ENCODE results near the gene ATP1A2.
A peak's percentile ranks its signal among the peaks of the same experiment; 100 is the strongest.

ATP1A2 gene

DNA sequence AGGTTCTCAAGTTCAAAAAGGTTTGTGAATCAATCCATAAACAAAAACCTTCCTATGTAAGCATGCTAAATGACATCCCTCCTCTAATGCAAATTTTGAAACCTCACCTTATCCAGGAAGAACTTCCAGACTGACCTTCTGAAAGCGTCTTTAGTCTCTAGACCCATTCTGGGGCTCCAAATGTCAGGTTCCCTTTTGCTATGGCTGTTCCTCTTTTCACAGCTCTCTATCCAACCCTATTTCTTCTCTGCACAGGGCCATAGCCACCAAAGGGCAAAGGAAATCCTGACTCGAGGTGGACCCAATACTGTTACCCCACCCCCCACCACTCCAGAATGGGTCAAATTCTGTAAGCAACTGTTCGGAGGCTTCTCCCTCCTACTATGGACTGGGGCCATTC, 39.2 kb downstream of the ATP1A2 start:
- Histone ChIP-seq H3K4me1 (peaks cover 0 to 16% (median 2%) of the 10 kb centered on the region in 4 donors), H3K9me3 (no peaks in the 10 kb centered on the region), H3K27me3 (no peaks in the 10 kb centered on the region), H3K36me3 (no peaks in the 10 kb centered on the region), H3K27ac (no peak overlapping the region), H3K4me3 (no peak overlapping the region)
- intact Hi-C loops (cut with DNase I; ENCODE audit: low total_unique reads): no loop called here
- no peak for DNase-seq
- TF ChIP-seq CTCF (IDR thresholded peaks at IDR 0.05): no peak

- no peaks in the 10 kb centered on the region for H3K9me3 ChIP-seq
- no peak overlapping the region for H3K4me3 ChIP-seq
- H3K27ac ChIP-seq: no peak overlapping the region
- H3K36me3 ChIP-seq: no peaks in the 10 kb centered on the region
- no peak for DNase-seq
- H3K27me3 ChIP-seq: no peaks in the 10 kb centered on the region
- peaks cover 0 to 7% (median 0%) of the 10 kb centered on the region in 4 donors for H3K4me1 ChIP-seq
- no peak for TF ChIP-seq CTCF (IDR thresholded peaks at IDR 0.05)
- intact Hi-C loops (cut with DNase I; ENCODE audit: low total_unique reads): no loop called here
Observed at GRCh38 chr1:160156361-160156760, 40.8 kb downstream of the ATP1A2 start.

DNA sequence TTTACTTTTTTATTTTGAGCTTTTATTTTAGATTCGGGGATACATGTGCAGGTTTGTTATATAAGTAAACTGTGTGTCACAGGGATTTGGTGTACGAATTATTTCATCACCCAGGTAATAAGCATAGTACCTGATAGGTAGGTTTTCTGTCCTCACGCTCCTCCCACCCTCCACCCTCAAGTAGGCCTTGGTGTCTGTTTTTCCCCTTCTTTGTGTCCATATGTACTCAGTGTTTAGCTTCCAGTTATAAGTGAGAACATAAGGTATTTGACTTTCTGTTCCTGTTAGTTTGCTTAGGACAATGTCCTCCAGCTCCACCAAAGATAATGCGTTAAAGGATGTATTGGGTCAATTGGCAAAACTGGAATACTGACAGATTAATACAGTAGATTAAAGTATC, 41.6 kb downstream of the ATP1A2 start:
- no peak overlapping the region for H3K4me3 ChIP-seq
- H3K9me3 ChIP-seq: no peaks in the 10 kb centered on the region
- intact Hi-C loops (cut with DNase I; ENCODE audit: low total_unique reads): no loop called here
- H3K36me3 ChIP-seq: no peaks in the 10 kb centered on the region
- DNase-seq: no peak
- peaks cover 0 to 7% (median 0%) of the 10 kb centered on the region in 4 donors for H3K4me1 ChIP-seq
- no peaks in the 10 kb centered on the region for H3K27me3 ChIP-seq
- H3K27ac ChIP-seq: no peak overlapping the region
- no peak for TF ChIP-seq CTCF (IDR thresholded peaks at IDR 0.05)

DNA sequence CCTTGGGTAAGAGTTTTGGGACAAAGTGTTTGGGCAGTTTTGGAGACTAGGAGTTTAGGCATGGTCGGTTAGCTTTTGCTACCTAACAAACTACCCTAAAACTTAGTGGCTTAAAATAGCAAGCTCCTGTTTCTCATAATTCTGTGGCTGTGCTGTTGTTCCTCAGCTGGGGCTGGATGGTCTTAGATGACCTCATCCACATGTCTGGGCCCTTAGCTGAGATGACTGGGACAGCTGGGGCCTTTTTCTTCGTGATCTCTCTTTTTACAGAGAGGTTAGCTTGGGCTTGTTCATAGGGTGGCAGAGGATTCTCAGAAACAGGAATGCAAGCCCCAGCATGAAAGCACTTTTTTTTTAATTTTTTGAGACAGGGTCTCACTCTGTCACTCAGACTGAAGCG, 42.5 kb downstream of the ATP1A2 start:
- TF ChIP-seq CTCF (IDR thresholded peaks at IDR 0.05): no peak
- no peaks in the 10 kb centered on the region for H3K27me3 ChIP-seq
- intact Hi-C loops (cut with DNase I; ENCODE audit: low total_unique reads): no loop called here
- H3K4me1 ChIP-seq: peaks cover 0 to 10% (median 0%) of the 10 kb centered on the region in 4 donors
- H3K36me3 ChIP-seq: no peaks in the 10 kb centered on the region
- H3K9me3 ChIP-seq: no peaks in the 10 kb centered on the region
- DNase-seq: no peak
- H3K27ac ChIP-seq: peak overlapping the region in 1 of 2 donors; percentile 18
- H3K4me3 ChIP-seq: no peak overlapping the region

- intact Hi-C loops (cut with DNase I; ENCODE audit: low total_unique reads): no loop called here
Observed at GRCh38 chr1:160158534-160158933, 43.0 kb downstream of the ATP1A2 start.

More at GRCh38 chr1:160158534-160158933, 43.0 kb downstream of the ATP1A2 start:
- no peaks in the 10 kb centered on the region for H3K9me3 ChIP-seq
- H3K27ac ChIP-seq: peak overlapping the region in 1 of 2 donors; percentile 18
- H3K36me3 ChIP-seq: no peaks in the 10 kb centered on the region
- peaks cover 0 to 10% (median 0%) of the 10 kb centered on the region in 4 donors for H3K4me1 ChIP-seq
- H3K27me3 ChIP-seq: no peaks in the 10 kb centered on the region
- DNase-seq: no peak
- H3K4me3 ChIP-seq: no peak overlapping the region
- no peak for TF ChIP-seq CTCF (IDR thresholded peaks at IDR 0.05)
